Neural cell (in vitro differentiated cells): ENCODE data around the gene QSOX1. TPM values are rescaled to one million over a fixed set of nuclear protein-coding genes. Genes with fewer than 3 reads are reported as not detected.

Experiments used
- H2AFZ ChIP-seq: fragments of 200-600, 300-800 bp; sonication (generic), shearing (Covaris generic); 2 replicates; pipeline ENCODE4 v1.6.0; 2014; ENCODE audit warnings: low read depth, mild to moderate bottlenecking, antibody characterized with exemption, low read length, moderate library complexity
- H3F3A ChIP-seq: fragments of 200-600 bp; shearing (Covaris generic); 2 replicates; pipeline ENCODE4 v1.6.1; 2016; ENCODE audit warnings: mild to moderate bottlenecking, moderate library complexity, mixed read lengths, antibody characterized with exemption, low read length; ENCODE audit not compliant: insufficient read depth, poor library complexity, severe bottlenecking
- H3K27ac ChIP-seq: fragments of 200-600, 300-800 bp; sonication (generic), shearing (Covaris generic); 2 replicates; pipeline ENCODE4 v1.5.1; 2014; ENCODE audit warnings: mild to moderate bottlenecking, low read length, moderate library complexity
- H3K27me3 ChIP-seq: fragments of 300-800, 200-600 bp; sonication (generic), shearing (Covaris generic); 2 replicates; pipeline ENCODE4 v1.6.0; 2014; ENCODE audit warnings: mild to moderate bottlenecking, low read depth, low read length, moderate library complexity; ENCODE audit not compliant: insufficient read depth
- H3K36me3 ChIP-seq: fragments of 300-800, 200-600 bp; sonication (generic), shearing (Covaris generic); 2 replicates; pipeline ENCODE4 v1.5.1; 2014; ENCODE audit warnings: mild to moderate bottlenecking, antibody characterized with exemption, low read length, moderate library complexity; ENCODE audit not compliant: insufficient read depth
- H3K4me2 ChIP-seq: fragments of 300-800, 200-600 bp; sonication (generic), shearing (Covaris generic); 2 replicates; pipeline ENCODE4 v1.6.0; 2014; ENCODE audit warnings: mild to moderate bottlenecking, low read length
- H3K4me3 ChIP-seq: fragments of 300-800, 200-600 bp; sonication (generic), shearing (Covaris generic); 2 replicates; pipeline ENCODE4 v1.5.1; 2014; ENCODE audit warnings: mild to moderate bottlenecking, low read length, moderate library complexity
- H3K79me2 ChIP-seq: fragments of 200-600 bp; shearing (Covaris generic); replicated peaks from 2 replicates; pipeline ENCODE4 v1.6.0; 2014; ENCODE audit warnings: mild to moderate bottlenecking, low read length, moderate library complexity; ENCODE audit not compliant: insufficient read depth
- H3K9ac ChIP-seq: fragments of 300-800, 200-600 bp; sonication (generic), shearing (Covaris generic); 2 replicates; pipeline ENCODE4 v1.6.1; 2016; ENCODE audit warnings: mild to moderate bottlenecking, low read length, mixed read lengths
- H3K9me2 ChIP-seq: fragments of 200-600 bp; shearing (Covaris generic); 2 replicates; pipeline ENCODE4 v1.6.1; 2016; ENCODE audit warnings: mild to moderate bottlenecking, low read length, mixed read lengths; ENCODE audit not compliant: insufficient read depth
- H3K9me3 ChIP-seq: fragments of 200-600, 300-800 bp; sonication (generic), shearing (Covaris generic); 2 replicates; pipeline ENCODE4 v1.6.1; 2016; ENCODE audit warnings: mild to moderate bottlenecking, mixed run types, low read length, moderate library complexity, mixed read lengths
- H4K20me1 ChIP-seq: fragments of 200-600 bp; shearing (Covaris generic); 2 replicates; pipeline ENCODE4 v1.6.1; 2016; ENCODE audit warnings: mild to moderate bottlenecking, mixed run types; ENCODE audit not compliant: insufficient read depth
- EP300 ChIP-seq: fragments of 450-650 bp; conservative IDR thresholded peaks from 2 replicates; pipeline ENCODE4 v1.6.1; 2014; ENCODE audit warnings: antibody characterized with exemption, mild to moderate bottlenecking, moderate library complexity; ENCODE audit not compliant: poor library complexity, severe bottlenecking
- EZH2 ChIP-seq: fragments of 200-600, 300-800 bp; shearing (Covaris generic), sonication (generic); IDR thresholded peaks from 2 replicates; pipeline ENCODE4 v1.6.1; 2014; ENCODE audit warnings: antibody characterized with exemption, low read length, borderline replicate concordance, mild to moderate bottlenecking; ENCODE audit not compliant: insufficient read depth, poor library complexity, severe bottlenecking
- MXI1 ChIP-seq: fragments of 450-650 bp; conservative IDR thresholded peaks from 2 replicates; pipeline ENCODE4 v1.6.1; 2014; ENCODE audit warnings: antibody characterized with exemption, mild to moderate bottlenecking; ENCODE audit not compliant: poor library complexity, severe bottlenecking
- POLR2AphosphoS5 ChIP-seq: IDR thresholded peaks from 2 replicates; pipeline ENCODE4 v1.6.1; 2012
- RAD21 ChIP-seq: fragments of 450-650 bp; conservative IDR thresholded peaks from 2 replicates; pipeline ENCODE4 v1.6.1; 2014; ENCODE audit warnings: antibody characterized with exemption, mild to moderate bottlenecking, moderate library complexity
- REST ChIP-seq: IDR thresholded peaks from 2 replicates; pipeline ENCODE4 v1.6.1; 2012; ENCODE audit warnings: borderline replicate concordance
- SMC3 ChIP-seq: fragments of 450-650 bp; conservative IDR thresholded peaks from 2 replicates; pipeline ENCODE4 v1.6.1; 2014; ENCODE audit warnings: antibody characterized with exemption, mild to moderate bottlenecking, moderate library complexity; ENCODE audit not compliant: poor library complexity
- TAF1 ChIP-seq: IDR thresholded peaks from 2 replicates; pipeline ENCODE4 v1.6.1; 2012; ENCODE audit warnings: low read depth
- polyA plus RNA-seq: library from polyadenylated mRNA; depleted of rRNA; stranded (reverse); fragments of >200 nt; gene quantifications from 2 replicates; pipeline ENCODE4 v1.2.3, GENCODE V29; 2014
- TF ChIP-seq, protein P1 (sequence below): fragments of 450-650 bp; IDR thresholded peaks from 2 replicates; pipeline ENCODE4 v1.5.1; 2014; ENCODE audit warnings: antibody characterized with exemption, mild to moderate bottlenecking, moderate library complexity; ENCODE audit not compliant: poor library complexity, severe bottlenecking

QSOX1 gene
- polyA plus RNA-seq, 1 donor from 2014 or later = 49.8 TPM

DNA sequence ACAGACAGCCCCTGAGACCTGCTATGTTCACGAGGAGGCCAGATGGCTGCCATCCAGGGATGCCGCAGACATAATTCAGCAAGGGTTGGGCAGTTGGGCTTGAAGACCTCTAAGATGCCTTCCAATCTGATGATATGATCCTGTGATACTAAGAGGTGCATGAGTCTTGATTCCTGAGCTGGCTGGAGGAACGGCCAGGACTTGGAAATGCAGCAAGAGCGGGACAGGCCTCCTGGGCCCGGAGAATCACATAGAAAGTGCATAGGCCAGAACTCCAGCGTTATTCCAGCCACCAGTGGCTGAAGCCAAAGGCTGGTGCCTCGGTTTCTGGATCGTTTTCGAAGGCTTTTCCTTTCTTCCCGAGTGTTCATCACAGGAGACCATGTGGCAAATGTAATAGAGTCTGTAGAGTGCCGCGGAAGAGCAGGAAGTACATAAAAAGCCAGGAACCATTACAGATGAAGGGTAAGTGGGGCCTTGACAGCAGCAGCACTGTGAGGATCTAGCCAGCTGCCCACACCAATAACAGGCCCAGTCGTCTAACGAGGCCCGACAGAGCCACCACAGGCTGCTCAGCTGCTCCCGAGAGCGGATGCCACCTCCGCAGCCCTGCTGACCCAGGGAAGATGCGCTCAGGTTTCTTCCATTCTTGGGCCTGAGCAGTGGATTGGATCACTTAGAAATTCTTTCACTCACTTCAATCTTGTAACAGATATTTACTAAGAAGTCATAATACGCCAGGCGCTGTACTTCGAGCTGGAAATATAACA is 61.4 kb downstream of the QSOX1 start:
- Histone ChIP-seq H3K4me2 (no peak overlapping the region), H2AFZ (no peak overlapping the region), H3K27me3 (no peaks in the 10 kb centered on the region)

GRCh38 chr1:180217006-180217405 is 62.3 kb downstream of the QSOX1 start:
- Histone ChIP-seq H3K27me3 (no peaks in the 10 kb centered on the region), H3F3A (no peaks in the 10 kb centered on the region), H4K20me1 (no peaks in the 10 kb centered on the region), H3K4me3 (no peak overlapping the region), H3K9me3 (no peaks in the 10 kb centered on the region), H3K79me2 (no peaks in the 10 kb centered on the region), H3K4me2 (no peak overlapping the region), H3K36me3 (no peaks in the 10 kb centered on the region), H3K9ac (no peak overlapping the region), H2AFZ (no peak overlapping the region), H3K27ac (no peak overlapping the region), H3K9me2 (no peaks in the 10 kb centered on the region)
- TF ChIP-seq REST = no peak
- TF ChIP-seq, protein P1, sequence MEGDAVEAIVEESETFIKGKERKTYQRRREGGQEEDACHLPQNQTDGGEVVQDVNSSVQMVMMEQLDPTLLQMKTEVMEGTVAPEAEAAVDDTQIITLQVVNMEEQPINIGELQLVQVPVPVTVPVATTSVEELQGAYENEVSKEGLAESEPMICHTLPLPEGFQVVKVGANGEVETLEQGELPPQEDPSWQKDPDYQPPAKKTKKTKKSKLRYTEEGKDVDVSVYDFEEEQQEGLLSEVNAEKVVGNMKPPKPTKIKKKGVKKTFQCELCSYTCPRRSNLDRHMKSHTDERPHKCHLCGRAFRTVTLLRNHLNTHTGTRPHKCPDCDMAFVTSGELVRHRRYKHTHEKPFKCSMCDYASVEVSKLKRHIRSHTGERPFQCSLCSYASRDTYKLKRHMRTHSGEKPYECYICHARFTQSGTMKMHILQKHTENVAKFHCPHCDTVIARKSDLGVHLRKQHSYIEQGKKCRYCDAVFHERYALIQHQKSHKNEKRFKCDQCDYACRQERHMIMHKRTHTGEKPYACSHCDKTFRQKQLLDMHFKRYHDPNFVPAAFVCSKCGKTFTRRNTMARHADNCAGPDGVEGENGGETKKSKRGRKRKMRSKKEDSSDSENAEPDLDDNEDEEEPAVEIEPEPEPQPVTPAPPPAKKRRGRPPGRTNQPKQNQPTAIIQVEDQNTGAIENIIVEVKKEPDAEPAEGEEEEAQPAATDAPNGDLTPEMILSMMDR = no peak
- no peak for TF ChIP-seq EZH2
- no peak for TF ChIP-seq EP300
- no peak for TF ChIP-seq RAD21
- TF ChIP-seq SMC3 = no peak

More for the DNA sequence above, 61.4 kb downstream of the QSOX1 start:
- H4K20me1 ChIP-seq = no peaks in the 10 kb centered on the region
- no peaks in the 10 kb centered on the region for H3F3A ChIP-seq
- no peak for TF ChIP-seq REST
- no peak for TF ChIP-seq EP300
- TF ChIP-seq TAF1 = no peak
- TF ChIP-seq, protein P1 = no peak
- TF ChIP-seq SMC3 = no peak
- no peak for TF ChIP-seq POLR2AphosphoS5
- no peak for TF ChIP-seq RAD21
- TF ChIP-seq EZH2 = no peak
- TF ChIP-seq MXI1 = no peak
- H3K9ac ChIP-seq = no peak overlapping the region
- H3K4me3 ChIP-seq = no peak overlapping the region
- H3K36me3 ChIP-seq = no peaks in the 10 kb centered on the region
- no peak overlapping the region for H3K27ac ChIP-seq
- H3K9me3 ChIP-seq = no peaks in the 10 kb centered on the region
- no peaks in the 10 kb centered on the region for H3K9me2 ChIP-seq
- H3K79me2 ChIP-seq = no peaks in the 10 kb centered on the region
